ENCODE measurements around the gene WNT7A.

GRCh38 chr3:13863965-13864595 lies 15.8 kb downstream of the WNT7A start:
- TF ChIP-seq TAF1 (IDR thresholded peaks at IDR 0.05; ENCODE audit: low read depth, low read length) (no peak), POLR2A (IDR thresholded peaks at IDR 0.05; ENCODE audit: low read depth, low read length) (no peak), PAX5 (IDR thresholded peaks at IDR 0.05; ENCODE audit: insufficient read depth, low read length, severe bottlenecking) (no peak), POLR2AphosphoS5 (IDR thresholded peaks at IDR 0.05; ENCODE audit: low read depth, low read length) (no peak)
